H1 (cell line): ENCODE results near the gene TSPAN5. TPM values are rescaled to one million over a fixed set of nuclear protein-coding genes. Genes with fewer than 3 reads are reported as not detected.

Source experiments
- EGR1 ChIP-seq: IDR thresholded peaks from 2 replicates; pipeline ENCODE4 v1.6.1; 2011; ENCODE audit warnings: low read depth, low read length, borderline replicate concordance
- RAD21 ChIP-seq, 2 experiments: IDR thresholded peaks in 1 of 2; conservative IDR thresholded peaks in 1 of 2; 2 replicates each; pipeline ENCODE4 v1.6.1; 2011; ENCODE audit warnings: low read depth in 2 of 2, low read length in 2 of 2, improper control_type of control experiment in 1 of 2, inconsistent platforms in 1 of 2, mild to moderate bottlenecking in 1 of 2, moderate library complexity in 1 of 2
- RNF2 ChIP-seq: fragments of 200-900, 300-1000 bp; sonication (generic); IDR thresholded peaks from 2 replicates; pipeline ENCODE4 v1.7.1; 2016; ENCODE audit warnings: borderline replicate concordance, low read depth, mild to moderate bottlenecking, antibody characterized with exemption, low read length; ENCODE audit not compliant: poor library complexity, severe bottlenecking; ENCODE audit errors: missing control alignments
- SIN3A ChIP-seq, 2 experiments: IDR thresholded peaks in 1 of 2; conservative IDR thresholded peaks in 1 of 2; 2 replicates each; pipeline ENCODE4 v1.6.1; 2011 to 2012; ENCODE audit warnings: low read length in 2 of 2, improper control_type of control experiment in 1 of 2, low read depth in 1 of 2, mild to moderate bottlenecking in 1 of 2
- SIRT6 ChIP-seq: IDR thresholded peaks from one replicate; pipeline ENCODE4 v1.7.1; 2012; ENCODE audit warnings: low read length, inconsistent platforms
- SIX5 ChIP-seq: IDR thresholded peaks from 2 replicates; pipeline ENCODE4 v1.6.1; 2011; ENCODE audit warnings: mild to moderate bottlenecking, low read depth, low read length
- TEAD4 ChIP-seq: IDR thresholded peaks from 2 replicates; pipeline ENCODE4 v1.6.1; 2012; ENCODE audit warnings: low read depth, low read length, inconsistent platforms, mixed read lengths
- polyA plus RNA-seq, 7 experiments: library from polyadenylated mRNA; depleted of rRNA in 3 of 7; stranded (reverse) in 5 of 7; unstranded in 2 of 7; fragments of >200 nt in 5 of 7; fragments of 200-250 nt in 2 of 7; gene quantifications; 1 replicate in 5 of 7; 2 replicates in 1 of 7; 4 replicates in 1 of 7; pipeline versions ENCODE4 v1.2.1 to v1.2.3, GENCODE V29; 2011 to 2013; ENCODE audit warnings: missing spikeins in 2 of 7, mixed read lengths in 2 of 7
- total RNA-seq: library from RNA; stranded (reverse); fragmentation: NEBNext Ultra II Directional; extraction: Animal tissue kit (Norgen Biotek cat#: 25700); gene quantifications from 2 replicates; pipeline ENCODE4 v1.2.1, GENCODE V29; 2021

Gene TSPAN5
- total and polyA plus RNA-seq, 2 of the 8 experiments (the other 6 are each of a cell fraction or from before 2014, with no cell fraction given) = 17.6 to 21.2 TPM

DNA sequence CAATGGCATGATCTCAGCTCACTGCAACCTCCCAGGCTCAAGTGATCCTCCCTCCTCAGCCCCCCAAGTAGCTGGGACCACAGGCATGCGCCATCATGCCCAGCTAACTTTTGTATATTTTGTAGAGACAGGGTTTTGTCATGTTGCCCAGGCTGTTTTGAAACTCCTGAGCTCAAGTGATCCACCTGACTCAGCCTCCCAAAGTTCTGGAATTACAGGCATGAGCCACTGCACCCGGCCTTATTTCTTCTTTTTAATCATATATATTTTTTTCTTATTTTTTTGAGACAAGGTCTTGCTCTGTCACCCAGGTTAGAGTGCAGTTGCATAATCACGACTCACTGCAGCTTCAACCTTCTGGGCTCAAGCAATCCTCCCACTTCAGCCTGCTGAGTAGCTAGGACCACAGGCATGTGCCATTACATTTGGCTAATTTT lies 184.0 kb downstream of the TSPAN5 start (continued):
- no peak for TF ChIP-seq TEAD4
- TF ChIP-seq SIX5 = no peak
- no peak for TF ChIP-seq SIRT6
- no peak for TF ChIP-seq EGR1
- TF ChIP-seq RAD21 (IDR thresholded peaks at IDR 0.05 in 1 of 2, conservative IDR thresholded peaks at IDR 0.05 in 1 of 2; ENCODE audit: low read depth in 2 of 2, low read length in 2 of 2) = no peak
- no peak for TF ChIP-seq SIN3A (conservative IDR thresholded peaks at IDR 0.05 in 1 of 2, IDR thresholded peaks at IDR 0.05 in 1 of 2; ENCODE audit: low read depth in 1 of 2, low read length in 2 of 2)
- TF ChIP-seq RNF2 = no peak
- TF ChIP-seq, all 59 proteins: peak for 0
